ENCODE data around the gene CFAP74.
A peak's percentile ranks its signal among the peaks of the same experiment; 100 is the strongest.

Gene CFAP74

GRCh38 chr1:1881727-1882126 lies 121.9 kb downstream of the CFAP74 start:
- Histone ChIP-seq H4K20me1 (ENCODE audit: insufficient read depth, low read length, poor library complexity, severe bottlenecking) (peaks cover 93% of the 10 kb centered on the region), H3K36me3 (ENCODE audit: insufficient read depth, low read length) (peaks cover 19% of the 10 kb centered on the region; the same call in 1 of the 2 replicates), H3K4me1 (ENCODE audit: insufficient read depth, low read length, poor library complexity, severe bottlenecking) (peaks cover 11% of the 10 kb centered on the region), H3K9me2 (replicated peaks; ENCODE audit: low read depth, low read length) (no peaks in the 10 kb centered on the region), H3K27me3 (ENCODE audit: insufficient read depth, low read length, poor library complexity, severe bottlenecking) (no peaks in the 10 kb centered on the region), H3K9ac (ENCODE audit: low read depth, low read length, poor library complexity, severe bottlenecking) (no peak overlapping the region), H3K4me3 (ENCODE audit: low read length, poor library complexity, severe bottlenecking) (no peak overlapping the region), H2AFZ (ENCODE audit: low read length) (no peak overlapping the region), H3K9me3 (ENCODE audit: insufficient read depth, low read depth, low read length) (no peaks in the 10 kb centered on the region), H3K4me2 (ENCODE audit: low read depth, low read length, poor library complexity, severe bottlenecking) (peak overlapping the region; percentile 15), H3K79me2 (ENCODE audit: insufficient read depth, low read length) (peaks cover 100% of the 10 kb centered on the region), H3F3A (ENCODE audit: low read depth) (peaks cover 6% of the 10 kb centered on the region; the same call in 1 of the 2 replicates)
- TF ChIP-seq CTCF (conservative IDR thresholded peaks at IDR 0.05; ENCODE audit: low read length) (no peak), EZH2phosphoT487 (IDR thresholded peaks at IDR 0.05; ENCODE audit: borderline replicate concordance) (no peak)

GRCh38 chr1:1880617-1881312 lies 122.8 kb downstream of the CFAP74 start:
- Histone ChIP-seq H4K20me1 (ENCODE audit: insufficient read depth, low read length, poor library complexity, severe bottlenecking) (peaks cover 93% of the 10 kb centered on the region), H3K36me3 (ENCODE audit: insufficient read depth, low read length) (peaks cover 29% of the 10 kb centered on the region; the same call in 1 of the 2 replicates)
- no peak for TF ChIP-seq CTCF (conservative IDR thresholded peaks at IDR 0.05; ENCODE audit: low read length)

GRCh38 chr1:1879942-1880341 lies 123.6 kb downstream of the CFAP74 start:
- no peak for TF ChIP-seq CTCF (conservative IDR thresholded peaks at IDR 0.05; ENCODE audit: low read length)
- no peaks in the 10 kb centered on the region for H3K27me3 ChIP-seq (ENCODE audit: insufficient read depth, low read length, poor library complexity, severe bottlenecking)
- H3K9me2 ChIP-seq (replicated peaks; ENCODE audit: low read depth, low read length) = no peaks in the 10 kb centered on the region
- H2AFZ ChIP-seq (ENCODE audit: low read length) = no peak overlapping the region
- no peak overlapping the region for H3K4me3 ChIP-seq (ENCODE audit: low read length, poor library complexity, severe bottlenecking)
- H3K9me3 ChIP-seq (ENCODE audit: insufficient read depth, low read depth, low read length) = no peaks in the 10 kb centered on the region
- peaks cover 6% of the 10 kb centered on the region; the same call in 1 of the 2 replicates for H3F3A ChIP-seq (ENCODE audit: low read depth)
- H3K4me2 ChIP-seq (ENCODE audit: low read depth, low read length, poor library complexity, severe bottlenecking) = no peak overlapping the region
- H4K20me1 ChIP-seq (ENCODE audit: insufficient read depth, low read length, poor library complexity, severe bottlenecking) = peaks cover 94% of the 10 kb centered on the region
- H3K36me3 ChIP-seq (ENCODE audit: insufficient read depth, low read length) = peaks cover 37% of the 10 kb centered on the region; the same call in 1 of the 2 replicates
- no peak overlapping the region for H3K9ac ChIP-seq (ENCODE audit: low read depth, low read length, poor library complexity, severe bottlenecking)
- peaks cover 100% of the 10 kb centered on the region for H3K79me2 ChIP-seq (ENCODE audit: insufficient read depth, low read length)
- peaks cover 11% of the 10 kb centered on the region for H3K4me1 ChIP-seq (ENCODE audit: insufficient read depth, low read length, poor library complexity, severe bottlenecking)

More at GRCh38 chr1:1880617-1881312, 122.8 kb downstream of the CFAP74 start:
- no peaks in the 10 kb centered on the region for H3K9me2 ChIP-seq (replicated peaks; ENCODE audit: low read depth, low read length)
- no peak overlapping the region for H3K4me3 ChIP-seq (ENCODE audit: low read length, poor library complexity, severe bottlenecking)
- H3K9ac ChIP-seq (ENCODE audit: low read depth, low read length, poor library complexity, severe bottlenecking) = no peak overlapping the region
- H3K79me2 ChIP-seq (ENCODE audit: insufficient read depth, low read length) = peaks cover 100% of the 10 kb centered on the region
- no peaks in the 10 kb centered on the region for H3K9me3 ChIP-seq (ENCODE audit: insufficient read depth, low read depth, low read length)
- H3K4me1 ChIP-seq (ENCODE audit: insufficient read depth, low read length, poor library complexity, severe bottlenecking) = peaks cover 11% of the 10 kb centered on the region
- no peak overlapping the region for H3K4me2 ChIP-seq (ENCODE audit: low read depth, low read length, poor library complexity, severe bottlenecking)
- no peaks in the 10 kb centered on the region for H3K27me3 ChIP-seq (ENCODE audit: insufficient read depth, low read length, poor library complexity, severe bottlenecking)
- H2AFZ ChIP-seq (ENCODE audit: low read length) = no peak overlapping the region
- H3F3A ChIP-seq (ENCODE audit: low read depth) = peaks cover 6% of the 10 kb centered on the region; the same call in 1 of the 2 replicates
